Lower leg skin (tissue), 4 donors: ENCODE results near the gene PCED1A. TPM values are rescaled to one million over a fixed set of nuclear protein-coding genes. Genes with fewer than 3 reads are reported as not detected.

ENCODE experiments used
- DNase-seq, 2 donors: peaks; one replicate each; pipeline ENCODE4 v3.0.0-alpha.2; 2019; ENCODE audit warnings: low spot score in 2 of 2
- H3K4me3 ChIP-seq: fragments of 200-600 bp; sonication (generic); 2 replicates; pipeline ENCODE4 v1.5.1; 2017; ENCODE audit warnings: mild to moderate bottlenecking, low read depth; ENCODE audit not compliant: poor library complexity, severe bottlenecking
- CTCF ChIP-seq, 3 donors: fragments of 450-650 bp; IDR thresholded peaks; one replicate each; pipeline ENCODE4 v1.5.1; 2016; ENCODE audit warnings: antibody characterized with exemption in 3 of 3, mild to moderate bottlenecking in 3 of 3, moderate library complexity in 2 of 3
- POLR2A ChIP-seq, 2 donors: fragments of 450-650 bp; IDR thresholded peaks; one replicate each; pipeline ENCODE4 v1.6.1; 2016 to 2017; ENCODE audit warnings: antibody characterized with exemption in 2 of 2, mild to moderate bottlenecking in 1 of 2, moderate library complexity in 1 of 2
- WGBS, 2 donors: methylation state at CpG; one replicate each; pipeline ENCODE4 v1.1.5; 2018; 5-methylcytosine and 5-hydroxymethylcytosine counted together
- intact Hi-C: fragments of 100-400 bp; cut with DNase I; formaldehyde crosslinking; loops from one replicate; pipeline ENCODE4 v1.15.0; 2023; ENCODE audit warnings: low total_unique reads
- total RNA-seq, 4 donors: library from RNA; depleted of rRNA; stranded (reverse); fragments of >200 nt; gene quantifications; one replicate each; pipeline ENCODE4 v1.1.0, GENCODE V29; 2016

The PCED1A gene
- total RNA-seq, 4 donors from 2014 or later = 10.6 to 16.6 (median 13.1) TPM

GRCh38 chr20:2874456-2874855 lies 34.0 kb upstream of the PCED1A start:
- no peak for DNase-seq
- TF ChIP-seq POLR2A (IDR thresholded peaks at IDR 0.05) = no peak
- TF ChIP-seq CTCF (IDR thresholded peaks at IDR 0.05) = no peak
- H3K4me3 ChIP-seq = no peak overlapping the region
- intact Hi-C loops = no loop called here
- 17 to 25% methylated on average over 7 of the region's 7 CpGs for WGBS, 2 donors

GRCh38 chr20:2873747-2874041 lies 33.2 kb upstream of the PCED1A start:
- TF ChIP-seq POLR2A (IDR thresholded peaks at IDR 0.05) = no peak
- DNase-seq = peak; percentile 31 to 89
- H3K4me3 ChIP-seq = peak overlapping the region; percentile 88
- intact Hi-C loops = no loop called here
- WGBS, 2 donors = 0% methylated on average over 15 to 22 of the region's 29 CpGs

- H3K4me3 ChIP-seq = peak within 1 kb of the TSS; percentile 88
- 0% methylated on average over 41 to 56 of the region's 83 CpGs for WGBS, 2 donors
- peak in 1 of 2 donors; percentile 35 for TF ChIP-seq POLR2A (IDR thresholded peaks at IDR 0.05)
- no peak for TF ChIP-seq CTCF (IDR thresholded peaks at IDR 0.05)
- intact Hi-C loops = no loop called here
- peak; percentile 89 to 98 for DNase-seq
Measured at GRCh38 chr20:2873010-2873746, 32.7 kb upstream of the PCED1A start, which contains the start of gene PTPRA. PTPRA (plus strand) TSS chr20:2873481; CDS start chr20:2964278, 90,797 bp downstream.

DNA sequence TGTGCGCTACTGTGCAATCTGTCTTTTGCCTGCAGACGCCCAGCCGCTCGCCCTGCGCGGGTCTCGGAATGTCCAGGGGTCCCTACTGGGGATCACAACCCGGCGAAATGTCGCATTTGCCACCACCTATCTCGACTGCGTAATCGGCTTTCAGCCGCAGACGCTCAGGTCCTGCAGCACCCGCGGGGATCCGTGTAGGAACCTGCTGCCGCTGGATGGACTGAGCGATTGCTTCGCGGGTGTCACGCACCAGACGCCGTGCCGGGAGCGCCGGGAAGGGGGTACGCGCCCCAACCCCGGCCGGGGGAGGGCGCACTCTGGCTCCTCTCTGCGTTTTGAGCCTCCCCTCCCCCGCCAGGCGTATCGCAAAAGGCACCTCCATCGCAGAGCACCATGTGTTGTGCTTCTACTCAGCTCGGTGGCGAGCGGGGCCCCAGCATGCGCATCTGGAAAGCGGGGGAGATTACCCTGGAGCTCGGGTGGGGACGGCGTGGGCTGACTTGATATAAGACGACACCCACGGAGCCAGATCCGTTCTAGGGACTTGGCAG lies 32.1 kb upstream of the PCED1A start:
- peak; percentile 43 to 90 for DNase-seq
- peak overlapping the region; percentile 88 for H3K4me3 ChIP-seq
- TF ChIP-seq CTCF (IDR thresholded peaks at IDR 0.05) (no peak), POLR2A (IDR thresholded peaks at IDR 0.05) (no peak)
- intact Hi-C loops = no loop called here
- WGBS, 2 donors = 0 to 1% methylated on average over 24 to 31 of the region's 49 CpGs

GRCh38 chr20:2871661-2872458 lies 31.4 kb upstream of the PCED1A start:
- TF ChIP-seq POLR2A (IDR thresholded peaks at IDR 0.05) (no peak), CTCF (IDR thresholded peaks at IDR 0.05) (no peak)
- intact Hi-C loops = no loop called here
- H3K4me3 ChIP-seq = peak overlapping the region; percentile 88
- peak in 1 of 2 donors; percentile 88 for DNase-seq
- 25 to 26% methylated on average over 32 to 34 of the region's 34 CpGs for WGBS, 2 donors

DNA sequence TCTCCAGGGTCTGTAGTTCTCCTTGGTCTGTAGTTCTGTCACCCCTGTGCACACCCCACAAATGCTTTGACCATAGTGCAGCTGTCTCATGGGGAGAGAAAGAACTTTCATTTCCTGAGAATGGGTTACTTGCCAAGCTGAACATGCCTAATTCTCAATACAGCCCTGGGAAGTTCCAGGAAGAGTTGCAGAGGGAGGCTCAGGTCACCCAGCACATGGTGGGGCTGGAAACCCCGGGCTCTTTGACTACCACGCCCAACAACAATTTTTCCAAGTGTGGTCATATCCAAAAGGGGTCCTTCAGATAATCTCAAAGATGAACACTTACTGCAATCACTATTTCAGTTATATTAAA lies 30.6 kb upstream of the PCED1A start:
- intact Hi-C loops = no loop called here
- 29 to 35% methylated on average over 2 of the region's 2 CpGs for WGBS, 2 donors
- H3K4me3 ChIP-seq = no peak overlapping the region
- TF ChIP-seq CTCF (IDR thresholded peaks at IDR 0.05) (no peak), POLR2A (IDR thresholded peaks at IDR 0.05) (no peak)
- no peak for DNase-seq
